Astrocyte of the spinal cord (primary cell): ENCODE data around the gene TAF3.

Source experiments
- DNase-seq: peaks from one replicate; pipeline ENCODE4 v3.0.0; 2011; ENCODE audit warnings: low read depth, low spot score
- H3K4me3 ChIP-seq: 2 replicates; pipeline ENCODE4 v1.5.1; 2011; ENCODE audit warnings: low read depth, mild to moderate bottlenecking, low read length, moderate library complexity
- in situ Hi-C: cut with HindIII; loops from 2 replicates; pipeline ENCODE4 v1.10.0; 2017; ENCODE audit warnings: low sequenced_read_pairs
- TF ChIP-seq, protein P1 (sequence below): IDR thresholded peaks from 2 replicates; pipeline ENCODE4 v1.5.1; 2012; ENCODE audit warnings: low read depth, mild to moderate bottlenecking, low read length, inconsistent platforms

The TAF3 gene

GRCh38 chr10:7945469-7946187, 127.3 kb downstream of the TAF3 start:
- TF ChIP-seq, protein P1, sequence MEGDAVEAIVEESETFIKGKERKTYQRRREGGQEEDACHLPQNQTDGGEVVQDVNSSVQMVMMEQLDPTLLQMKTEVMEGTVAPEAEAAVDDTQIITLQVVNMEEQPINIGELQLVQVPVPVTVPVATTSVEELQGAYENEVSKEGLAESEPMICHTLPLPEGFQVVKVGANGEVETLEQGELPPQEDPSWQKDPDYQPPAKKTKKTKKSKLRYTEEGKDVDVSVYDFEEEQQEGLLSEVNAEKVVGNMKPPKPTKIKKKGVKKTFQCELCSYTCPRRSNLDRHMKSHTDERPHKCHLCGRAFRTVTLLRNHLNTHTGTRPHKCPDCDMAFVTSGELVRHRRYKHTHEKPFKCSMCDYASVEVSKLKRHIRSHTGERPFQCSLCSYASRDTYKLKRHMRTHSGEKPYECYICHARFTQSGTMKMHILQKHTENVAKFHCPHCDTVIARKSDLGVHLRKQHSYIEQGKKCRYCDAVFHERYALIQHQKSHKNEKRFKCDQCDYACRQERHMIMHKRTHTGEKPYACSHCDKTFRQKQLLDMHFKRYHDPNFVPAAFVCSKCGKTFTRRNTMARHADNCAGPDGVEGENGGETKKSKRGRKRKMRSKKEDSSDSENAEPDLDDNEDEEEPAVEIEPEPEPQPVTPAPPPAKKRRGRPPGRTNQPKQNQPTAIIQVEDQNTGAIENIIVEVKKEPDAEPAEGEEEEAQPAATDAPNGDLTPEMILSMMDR: no peak
- in situ Hi-C loops: no loop called here
- DNase-seq: no peak
- H3K4me3 ChIP-seq: no peak overlapping the region

- in situ Hi-C loops: no loop called here
- peak; percentile 39 for DNase-seq
- TF ChIP-seq, protein P1: no peak
- H3K4me3 ChIP-seq: no peak overlapping the region
Measured at GRCh38 chr10:7948371-7949000, 130.2 kb downstream of the TAF3 start.

DNA sequence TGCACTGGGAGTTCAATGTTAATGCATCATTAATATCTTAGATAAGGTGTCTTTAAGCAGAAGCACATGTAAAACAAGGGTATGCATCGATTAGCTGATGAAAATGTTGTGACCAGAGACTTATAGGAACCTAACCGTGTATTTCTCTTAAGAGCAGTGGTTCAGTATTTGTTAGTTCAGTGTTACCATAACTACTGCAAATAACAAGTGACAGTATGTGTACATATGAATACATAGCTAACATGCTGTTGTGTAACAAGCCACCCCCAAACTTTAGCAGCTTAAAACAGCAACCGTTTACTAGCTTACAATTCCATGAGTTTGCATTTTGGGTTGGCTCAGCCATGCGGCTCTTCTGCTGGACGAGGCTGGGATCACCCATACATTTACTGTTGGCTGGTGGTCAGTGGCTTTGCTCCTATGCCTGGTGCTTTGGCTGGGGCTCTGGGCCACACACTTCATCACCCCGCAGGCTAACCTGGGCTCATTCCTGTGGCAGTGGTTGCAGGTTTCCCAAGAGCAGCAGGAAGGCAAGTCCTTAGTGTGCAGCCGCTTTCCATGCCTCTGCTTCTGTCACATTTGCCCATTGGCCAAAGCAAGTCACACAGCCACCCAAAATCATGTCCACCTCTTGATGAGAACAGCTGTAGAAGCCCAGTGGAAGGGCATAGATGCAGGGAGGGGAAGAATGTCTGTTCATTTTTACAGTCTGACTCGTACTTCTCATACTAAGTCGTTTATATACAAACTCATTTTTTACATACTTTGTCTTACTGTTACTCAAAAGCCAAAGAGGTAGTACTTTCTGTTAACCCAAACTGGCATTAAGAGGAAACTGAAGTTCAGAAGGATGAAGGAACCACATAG, 132.9 kb downstream of the TAF3 start:
- peak; percentile 15 for DNase-seq
- TF ChIP-seq, protein P1: no peak
- H3K4me3 ChIP-seq: no peak overlapping the region
- in situ Hi-C loops: no loop called here

- in situ Hi-C loops: no loop called here
- TF ChIP-seq, protein P1: no peak
- no peak for DNase-seq
- H3K4me3 ChIP-seq: no peak overlapping the region
Measured at GRCh38 chr10:7952266-7952665, 134.0 kb downstream of the TAF3 start.

DNA sequence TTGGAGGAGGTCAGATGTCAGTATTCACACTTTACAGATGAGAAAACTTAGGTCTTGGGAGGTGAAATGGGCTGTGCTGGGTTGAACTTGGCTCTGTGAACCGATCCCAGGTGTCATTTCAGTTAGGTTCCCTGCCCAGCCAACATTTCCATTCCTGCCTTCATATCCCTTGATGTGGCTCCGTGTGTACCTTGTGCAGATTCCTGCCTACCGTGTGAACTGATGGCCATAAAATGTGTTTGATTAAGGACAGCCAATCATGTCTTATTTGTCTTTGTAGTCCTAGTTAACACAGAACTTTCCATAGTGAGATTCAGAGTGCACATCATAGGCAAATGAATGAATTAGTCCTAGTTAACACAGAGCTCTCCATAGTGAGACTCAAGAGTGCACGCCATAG, 135.1 kb downstream of the TAF3 start:
- TF ChIP-seq, protein P1: no peak
- H3K4me3 ChIP-seq: no peak overlapping the region
- DNase-seq: no peak
- in situ Hi-C loops: no loop called here

DNA sequence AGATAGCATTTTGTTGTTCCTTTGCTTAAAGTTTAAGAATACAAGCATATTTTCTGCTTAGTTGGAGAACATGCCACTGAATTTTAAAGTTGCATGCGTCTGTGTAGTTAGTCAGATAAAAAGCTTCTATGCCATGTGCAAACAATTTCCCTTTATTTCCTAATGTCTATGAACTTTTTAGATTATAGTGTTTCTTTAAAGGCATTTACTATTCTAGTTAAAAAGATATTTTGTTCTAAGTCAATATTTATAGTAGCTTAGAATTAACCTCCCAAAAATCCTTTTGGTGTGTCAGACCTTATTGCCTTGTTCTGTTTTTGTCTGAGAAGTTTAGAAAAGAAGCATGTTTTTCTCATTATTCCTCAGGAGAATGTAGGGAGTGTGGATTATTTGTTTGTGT, 137.1 kb downstream of the TAF3 start:
- in situ Hi-C loops: no loop called here
- DNase-seq: no peak
- no peak overlapping the region for H3K4me3 ChIP-seq
- TF ChIP-seq, protein P1: no peak
